C1 segment of cervical spinal cord (tissue), 14 donors: Measurements from ENCODE around the gene RHOJ.
"Not testable (repeated sequence)": the region's sequence is repeated elsewhere in the genome, so short reads cannot be mapped to it uniquely, and the experiment has no call there.

Experiments
- DNase-seq, 14 donors: peaks; one replicate each; lab custom pipeline; 2025; lab: John Stamatoyannopoulos, UW

The RHOJ gene

GRCh38 chr14:63266106-63266505 is 61.9 kb downstream of the RHOJ start:
- DNase-seq = no peak

- DNase-seq = no peak
Observed at GRCh38 chr14:63267171-63267570, 62.9 kb downstream of the RHOJ start.

GRCh38 chr14:63268771-63269170 is 64.5 kb downstream of the RHOJ start:
- DNase-seq = peak in 1 of 14 donors; percentile 89

- DNase-seq = peak in 1 of 14 donors; percentile 47
Observed at GRCh38 chr14:63269561-63270225, 65.5 kb downstream of the RHOJ start.

GRCh38 chr14:63273129-63273528 is 68.9 kb downstream of the RHOJ start:
- no peak for DNase-seq

- DNase-seq = peak in 1 of 14 donors; percentile 13
Observed at GRCh38 chr14:63273717-63274655, 69.7 kb downstream of the RHOJ start.

GRCh38 chr14:63275611-63276010 is 71.4 kb downstream of the RHOJ start:
- DNase-seq = no peak

- DNase-seq = no peak
Observed at GRCh38 chr14:63276016-63276415, 71.8 kb downstream of the RHOJ start.

GRCh38 chr14:63276492-63277342 is 72.5 kb downstream of the RHOJ start:
- DNase-seq = peak in 1 of 14 donors; percentile 0

- no peak for DNase-seq
Observed at GRCh38 chr14:63277591-63278183, 73.4 kb downstream of the RHOJ start.

- not testable (repeated sequence) for DNase-seq
Observed at GRCh38 chr14:63279933-63280332, 75.7 kb downstream of the RHOJ start.

- DNase-seq = no peak
Observed at GRCh38 chr14:63282997-63283883, 79.0 kb downstream of the RHOJ start.

GRCh38 chr14:63283884-63284248 is 79.6 kb downstream of the RHOJ start:
- no peak for DNase-seq

GRCh38 chr14:63286071-63286470 is 81.8 kb downstream of the RHOJ start:
- DNase-seq = no peak

- DNase-seq = no peak
Observed at GRCh38 chr14:63287666-63288483, 83.6 kb downstream of the RHOJ start.

GRCh38 chr14:63288853-63289252 is 84.6 kb downstream of the RHOJ start:
- no peak for DNase-seq

- DNase-seq = no peak
Observed at GRCh38 chr14:63290741-63291430, 86.6 kb downstream of the RHOJ start.

GRCh38 chr14:63292805-63293204 is 88.6 kb downstream of the RHOJ start:
- no peak for DNase-seq

- no peak for DNase-seq
Observed at GRCh38 chr14:63295231-63295685, 91.0 kb downstream of the RHOJ start.
